GM19455 (cell line): ENCODE data around the gene FOXP1.

Experiments used
- ATAC-seq: cut with Tn5 transposase; IDR thresholded peaks from one replicate; pipeline ENCODE4 v1.9.1; 2021; ENCODE audit not compliant: unreplicated experiment

Gene FOXP1

GRCh38 chr3:70974747-70975146 is 608.8 kb downstream of the FOXP1 start:
- ATAC-seq, result no peak

DNA sequence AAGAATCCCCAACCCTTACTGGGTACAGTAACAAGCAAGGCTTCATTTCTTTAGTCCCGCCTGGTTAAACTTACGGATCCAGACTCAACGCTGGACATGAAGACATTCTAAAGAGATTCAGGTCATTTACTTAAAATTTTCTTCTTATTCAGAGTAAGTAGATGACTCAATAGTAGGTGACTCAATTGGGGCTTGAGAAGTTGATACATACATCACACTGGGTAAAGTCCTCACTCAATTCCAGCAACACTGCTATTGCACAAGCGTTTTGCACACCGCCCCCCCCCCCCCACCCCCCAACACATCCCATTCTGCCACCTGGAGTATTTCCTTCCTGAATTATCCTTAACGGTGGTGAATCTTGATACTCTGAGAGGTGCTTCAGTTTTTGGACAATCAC is 610.0 kb downstream of the FOXP1 start:
- no peak for ATAC-seq

GRCh38 chr3:70972855-70973254 is 610.7 kb downstream of the FOXP1 start:
- no peak for ATAC-seq

DNA sequence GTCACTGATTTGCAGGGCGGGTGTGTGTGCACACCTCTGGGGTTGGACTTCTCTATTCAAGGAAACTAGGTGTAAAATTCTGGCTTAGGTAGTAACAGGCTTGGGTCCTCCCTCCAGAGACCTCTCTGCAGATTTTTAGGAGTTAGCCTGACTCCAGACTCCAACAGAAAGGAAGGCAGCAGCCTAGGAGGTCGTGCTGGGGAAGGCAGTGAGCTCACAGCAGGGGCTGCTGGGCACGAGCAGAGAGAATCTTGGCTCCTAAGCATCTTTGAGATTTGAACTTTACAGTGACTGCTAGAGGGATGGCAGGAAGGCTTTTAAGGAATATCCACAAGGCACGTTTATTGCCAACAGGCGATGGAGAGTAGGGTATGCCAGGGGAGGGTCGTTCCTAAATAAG is 612.6 kb downstream of the FOXP1 start:
- ATAC-seq, result no peak

DNA sequence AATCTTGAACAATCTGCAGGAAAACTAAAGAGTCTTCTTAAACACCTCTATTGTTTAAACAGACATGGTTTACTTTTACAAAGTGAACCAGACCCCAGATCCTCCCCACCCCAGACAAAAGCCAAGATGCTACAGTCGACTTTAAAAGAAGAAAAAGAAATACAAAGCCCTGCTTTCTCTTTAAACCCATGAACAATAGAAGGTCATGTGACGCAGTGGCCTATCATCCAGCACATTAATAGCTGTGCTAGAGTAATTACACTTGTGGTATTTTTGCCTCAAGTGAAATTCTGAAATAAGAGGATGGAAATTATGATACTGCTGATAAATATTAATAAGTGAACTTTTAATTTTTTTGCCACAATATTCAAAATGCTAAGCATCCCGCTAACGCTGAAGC is 613.4 kb downstream of the FOXP1 start:
- ATAC-seq, result no peak

GRCh38 chr3:70963431-70964275 is 619.9 kb downstream of the FOXP1 start:
- no peak for ATAC-seq

- no peak for ATAC-seq
Observed at GRCh38 chr3:70959506-70960291, 623.8 kb downstream of the FOXP1 start.

DNA sequence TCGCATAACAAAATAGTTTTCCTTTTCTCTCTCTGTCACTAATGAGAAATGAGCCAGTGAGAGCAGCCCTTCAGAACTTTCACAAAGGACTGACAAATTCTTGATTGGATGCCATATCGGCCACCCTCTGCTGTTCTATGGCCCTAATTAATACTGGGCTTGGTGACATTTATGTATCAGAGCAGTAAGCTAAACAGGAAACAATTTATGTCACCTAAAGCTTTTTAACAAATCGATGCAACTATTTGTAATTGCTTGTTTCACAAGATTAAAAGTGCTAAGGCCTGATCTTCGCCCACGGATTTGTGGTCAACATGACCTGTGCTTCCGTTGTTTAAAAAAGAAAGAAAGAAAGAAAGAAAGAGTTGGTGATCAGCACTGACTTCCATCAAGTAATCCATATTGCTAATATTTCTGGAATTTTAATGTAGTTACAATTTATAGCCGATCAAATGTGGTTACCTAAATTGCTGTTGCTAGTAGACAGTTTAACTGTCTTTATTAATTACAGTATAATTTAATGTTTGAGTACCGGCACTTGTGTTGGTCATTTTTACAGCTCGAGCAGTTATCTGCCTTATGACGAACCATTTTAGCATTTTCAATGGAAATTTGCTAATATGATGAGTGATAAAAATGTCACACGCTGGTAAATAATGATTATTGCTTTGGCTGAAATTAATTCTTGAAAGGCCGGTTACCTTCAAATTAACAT is 631.3 kb downstream of the FOXP1 start:
- ATAC-seq, result no peak

DNA sequence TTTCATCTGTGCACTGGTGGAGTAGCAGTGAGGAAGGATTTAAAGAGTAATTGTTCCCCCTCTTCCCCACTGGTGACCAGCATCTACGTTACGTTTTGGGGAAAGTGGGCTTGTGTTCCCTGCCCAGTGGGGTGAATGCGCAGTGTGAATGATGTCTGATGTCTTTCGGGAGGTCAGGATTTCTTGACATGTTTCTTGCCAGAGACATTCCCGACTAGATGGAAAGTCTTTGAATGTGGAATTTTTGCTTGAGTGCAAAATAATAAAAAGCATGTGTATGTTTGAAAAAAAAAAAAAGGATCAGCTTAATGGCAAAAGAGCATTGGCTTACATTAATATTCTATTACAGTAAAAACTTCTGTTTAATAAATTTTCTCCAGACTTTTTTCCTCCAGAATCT is 632.2 kb downstream of the FOXP1 start:
- no peak for ATAC-seq

- ATAC-seq, result no peak
Observed at GRCh38 chr3:70947579-70947978, 635.9 kb downstream of the FOXP1 start.

DNA sequence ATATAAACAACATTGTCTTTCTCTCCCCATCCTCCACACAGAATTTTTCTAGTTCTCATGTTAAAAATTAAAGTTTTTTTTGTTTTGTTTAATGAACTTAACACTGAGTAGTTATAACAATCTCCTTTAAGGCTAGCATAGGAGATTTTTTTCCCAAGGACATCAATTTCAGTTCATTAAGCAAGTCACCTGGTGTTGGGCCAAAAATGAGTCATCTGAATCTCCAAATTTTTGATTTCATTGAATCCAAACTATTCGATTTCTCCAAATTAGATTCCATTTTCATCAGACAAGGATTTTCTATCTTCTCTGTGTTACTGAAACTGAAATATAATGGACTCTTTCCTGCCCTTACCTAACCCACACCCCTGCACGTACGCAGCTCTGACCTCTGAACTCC is 639.6 kb downstream of the FOXP1 start:
- no peak for ATAC-seq

DNA sequence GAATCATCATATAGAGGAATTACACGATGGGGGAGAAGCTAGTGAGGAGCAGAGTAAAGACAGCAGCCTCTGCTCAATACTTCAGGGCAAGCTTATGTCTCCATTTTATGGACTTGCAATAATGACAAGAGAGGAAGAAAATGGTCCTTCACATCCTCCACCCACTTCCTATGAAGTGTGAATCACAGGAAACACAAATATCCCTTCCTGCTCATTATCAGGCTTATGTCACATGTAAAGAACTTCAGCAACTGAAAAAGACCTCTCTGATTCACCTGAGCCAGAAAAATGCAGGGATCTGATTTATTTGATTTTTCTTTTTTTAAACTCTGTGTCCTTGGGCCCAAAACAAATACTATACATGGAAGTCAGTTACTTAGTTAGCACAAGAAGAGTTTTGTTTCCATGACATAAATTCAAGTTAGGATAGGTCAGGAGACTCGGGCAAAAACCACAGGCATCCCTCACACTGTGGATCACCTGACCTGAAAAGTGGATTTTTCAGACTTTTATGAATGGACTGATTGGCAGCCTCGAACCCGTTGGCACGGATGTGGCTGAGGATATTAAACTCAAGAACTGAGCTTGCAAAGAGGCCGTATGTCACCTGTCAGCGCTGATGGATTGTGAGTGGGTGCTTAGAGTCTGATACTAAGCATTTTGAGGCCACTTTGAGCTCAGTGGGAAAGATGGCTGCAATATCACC is 650.3 kb downstream of the FOXP1 start:
- ATAC-seq, result no peak

DNA sequence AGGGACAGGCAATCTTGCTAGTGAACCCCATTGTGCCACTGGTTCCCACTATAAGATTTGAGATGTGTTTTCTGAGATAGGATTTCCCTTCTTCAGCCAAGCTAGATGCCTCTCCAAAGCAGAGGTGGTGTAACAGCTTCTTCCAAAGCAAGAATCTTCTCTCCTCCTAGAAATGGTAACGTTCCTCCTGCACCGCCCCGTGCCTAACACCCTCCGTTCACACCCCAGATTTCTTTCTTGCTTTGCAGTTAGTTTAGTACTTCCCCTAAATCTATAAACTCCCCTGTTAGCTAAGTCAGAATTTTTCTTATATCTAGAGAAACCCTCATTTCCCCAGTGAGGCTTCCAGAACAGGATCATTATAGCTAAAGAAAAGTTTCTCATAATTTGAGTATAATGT is 653.5 kb downstream of the FOXP1 start:
- no peak for ATAC-seq

DNA sequence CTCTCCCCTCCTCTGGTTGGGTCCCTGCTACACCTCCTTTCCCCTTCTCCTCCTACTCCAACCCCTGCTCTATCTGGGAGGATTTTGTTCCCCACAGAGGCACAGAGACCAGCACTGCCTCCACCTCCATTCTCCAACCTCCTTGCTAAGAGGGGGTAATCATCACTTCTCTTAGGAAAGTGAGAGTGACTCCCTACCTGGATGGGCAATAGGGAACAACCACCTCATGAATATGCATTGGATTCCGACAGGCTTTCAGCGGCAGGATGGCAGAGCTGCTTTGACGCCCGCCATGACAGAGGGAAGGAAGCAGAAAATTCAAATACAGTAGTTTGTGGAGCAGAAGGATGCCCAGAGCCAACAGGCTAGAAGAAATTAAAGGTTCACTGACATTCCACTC is 656.3 kb downstream of the FOXP1 start:
- no peak for ATAC-seq

DNA sequence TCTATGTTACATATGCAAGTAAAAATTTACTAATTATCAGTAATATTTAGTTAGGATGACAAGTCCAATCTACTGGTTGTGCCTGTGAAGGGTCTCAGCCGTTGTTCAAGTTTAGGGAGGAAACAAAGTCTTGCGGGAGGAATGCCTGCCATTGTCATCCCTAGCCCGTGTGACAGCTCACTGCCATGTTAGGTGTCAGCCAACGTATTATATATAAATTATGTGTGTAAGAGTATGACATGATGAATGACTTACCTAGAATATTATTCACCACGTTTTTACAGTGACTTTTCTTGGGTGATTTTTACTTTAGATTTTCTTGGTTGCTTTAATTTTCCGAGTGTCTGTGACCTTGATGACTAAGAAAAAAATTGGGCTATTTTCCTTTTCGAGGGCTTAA is 656.7 kb downstream of the FOXP1 start:
- ATAC-seq, result no peak

- no peak for ATAC-seq
Observed at GRCh38 chr3:70919661-70920060, 663.9 kb downstream of the FOXP1 start.

GRCh38 chr3:70919091-70919490 is 664.4 kb downstream of the FOXP1 start:
- no peak for ATAC-seq

DNA sequence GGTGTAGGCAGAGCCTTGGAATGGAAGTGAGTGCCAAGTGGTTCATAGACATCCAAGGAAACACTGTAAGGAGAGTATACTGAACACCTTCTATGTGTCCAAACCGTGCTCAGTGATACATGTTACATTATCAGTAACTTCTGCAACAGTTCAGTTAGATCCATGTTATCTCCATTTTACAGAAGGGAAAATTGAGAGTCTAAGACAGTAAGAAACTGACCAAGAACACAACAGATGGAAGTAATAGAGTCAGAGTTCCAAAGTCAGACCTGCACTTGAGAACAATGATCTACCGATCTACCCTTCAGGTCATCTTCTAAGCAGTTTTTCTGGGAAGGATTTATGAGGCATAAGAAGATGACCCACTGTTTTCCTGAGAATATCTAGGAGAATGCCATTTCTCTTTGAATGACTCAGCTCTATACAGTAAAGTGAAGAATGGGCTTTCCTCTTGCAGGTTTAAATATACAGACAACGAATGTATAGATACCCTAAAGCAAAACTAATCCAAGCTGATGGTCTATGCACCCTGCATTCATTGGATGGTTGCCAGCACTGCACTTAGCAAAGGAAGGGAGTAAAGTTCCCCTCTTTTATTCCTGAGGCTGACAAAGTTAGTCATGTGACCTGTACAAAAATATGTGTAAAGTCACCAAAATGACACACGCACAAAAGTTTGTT is 667.0 kb downstream of the FOXP1 start:
- no peak for ATAC-seq

DNA sequence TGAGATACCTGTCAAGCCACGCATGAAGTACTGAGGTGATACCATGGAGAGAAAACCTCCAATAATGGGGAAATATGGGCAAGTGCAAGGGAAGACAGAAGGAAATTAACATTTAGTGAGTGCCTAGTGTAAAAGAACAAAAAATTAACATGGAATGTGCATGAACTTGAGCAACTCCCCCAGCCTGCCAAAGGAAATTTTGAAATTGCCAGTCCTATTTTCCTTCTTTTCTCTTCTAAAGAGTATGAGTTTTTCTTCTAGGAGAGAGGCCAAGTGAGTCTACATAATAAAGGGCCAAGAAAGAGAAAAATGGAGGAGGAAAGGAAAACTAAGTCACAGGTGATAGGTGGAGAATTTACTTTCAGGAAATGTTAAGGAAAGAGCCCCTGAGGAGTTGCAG is 668.7 kb downstream of the FOXP1 start:
- no peak for ATAC-seq

DNA sequence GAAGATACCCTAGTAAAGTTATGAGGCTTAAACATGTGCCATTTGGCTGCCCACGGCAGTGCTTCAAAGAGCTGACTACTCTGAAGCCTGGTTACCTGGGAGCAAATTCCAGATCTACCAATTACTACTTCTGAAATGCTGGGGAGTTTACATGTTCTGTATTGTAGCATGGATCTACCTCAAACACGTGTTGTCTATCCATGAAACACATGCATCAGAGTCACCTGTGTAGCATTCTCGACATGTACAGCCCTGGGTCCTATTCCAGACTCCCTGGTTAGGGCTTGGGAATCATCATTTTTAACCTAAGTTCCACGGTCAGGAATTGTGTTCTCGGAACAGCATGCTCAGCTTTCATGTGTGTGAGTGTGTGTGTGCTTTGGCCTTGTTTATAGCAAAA is 671.8 kb downstream of the FOXP1 start:
- ATAC-seq, result no peak

GRCh38 chr3:70905491-70905890 is 678.0 kb downstream of the FOXP1 start:
- ATAC-seq, result no peak
